KOPT-K1 (cell line): ENCODE results near the gene SORCS2.
"Not testable (repeated sequence)": the region's sequence is repeated elsewhere in the genome, so short reads cannot be mapped to it uniquely, and the experiment has no call there.

Experiments used
- H3K27ac ChIP-seq: fragments of 200-600 bp; sonication (generic); 2 replicates; pipeline ENCODE4 v1.5.1; 2016; ENCODE audit warnings: antibody characterized with exemption, mild to moderate bottlenecking, low read depth, low read length; ENCODE audit not compliant: poor library complexity, severe bottlenecking
- H3K36me3 ChIP-seq: fragments of 200-600 bp; sonication (generic); 2 replicates; pipeline ENCODE4 v1.5.1; 2017; ENCODE audit warnings: antibody characterized with exemption, mild to moderate bottlenecking, low read length, moderate library complexity; ENCODE audit not compliant: insufficient read depth
- H3K9me3 ChIP-seq: fragments of 200-600 bp; sonication (generic); 2 replicates; pipeline ENCODE4 v1.5.1; 2017; ENCODE audit warnings: antibody characterized with exemption, low read length, mild to moderate bottlenecking; ENCODE audit not compliant: insufficient read depth, poor library complexity, severe bottlenecking

SORCS2 gene

GRCh38 chr4:7575426-7575825, 383.1 kb downstream of the SORCS2 start:
- Histone ChIP-seq H3K36me3 (no peaks in the 10 kb centered on the region), H3K27ac (no peak overlapping the region), H3K9me3 (peaks cover 19% of the 10 kb centered on the region)

- peaks cover 19% of the 10 kb centered on the region for H3K9me3 ChIP-seq
- not testable (repeated sequence) for H3K27ac ChIP-seq, H3K36me3 ChIP-seq
Measured at GRCh38 chr4:7577361-7578039, 385.2 kb downstream of the SORCS2 start.

- Histone ChIP-seq H3K27ac (no peak overlapping the region), H3K9me3 (peaks cover 15% of the 10 kb centered on the region), H3K36me3 (no peaks in the 10 kb centered on the region)
Measured at GRCh38 chr4:7581477-7581876, 389.1 kb downstream of the SORCS2 start.

GRCh38 chr4:7582313-7583097, 390.2 kb downstream of the SORCS2 start:
- H3K9me3 ChIP-seq = peaks cover 6% of the 10 kb centered on the region
- H3K27ac ChIP-seq = no peak overlapping the region
- H3K36me3 ChIP-seq = no peaks in the 10 kb centered on the region

- Histone ChIP-seq H3K27ac (no peak overlapping the region), H3K9me3 (no peaks in the 10 kb centered on the region), H3K36me3 (no peaks in the 10 kb centered on the region)
Measured at GRCh38 chr4:7584098-7584497, 391.8 kb downstream of the SORCS2 start.

- Histone ChIP-seq H3K36me3 (no peaks in the 10 kb centered on the region), H3K9me3 (no peaks in the 10 kb centered on the region), H3K27ac (no peak overlapping the region)
Measured at GRCh38 chr4:7584606-7585159, 392.3 kb downstream of the SORCS2 start.

GRCh38 chr4:7585768-7586167, 393.4 kb downstream of the SORCS2 start:
- H3K27ac ChIP-seq = no peak overlapping the region
- H3K9me3 ChIP-seq = no peaks in the 10 kb centered on the region
- no peaks in the 10 kb centered on the region for H3K36me3 ChIP-seq

- H3K9me3 ChIP-seq = no peaks in the 10 kb centered on the region
Measured at GRCh38 chr4:7587433-7588405, 395.4 kb downstream of the SORCS2 start.

GRCh38 chr4:7590189-7590588, 397.9 kb downstream of the SORCS2 start:
- no peaks in the 10 kb centered on the region for H3K36me3 ChIP-seq
- H3K27ac ChIP-seq = no peak overlapping the region
- H3K9me3 ChIP-seq = no peaks in the 10 kb centered on the region

More at GRCh38 chr4:7587433-7588405, 395.4 kb downstream of the SORCS2 start:
- Histone ChIP-seq H3K36me3 (no peaks in the 10 kb centered on the region), H3K27ac (no peak overlapping the region)

GRCh38 chr4:7590899-7591298, 398.6 kb downstream of the SORCS2 start:
- Histone ChIP-seq H3K36me3 (no peaks in the 10 kb centered on the region), H3K27ac (no peak overlapping the region)

GRCh38 chr4:7591409-7592053, 399.2 kb downstream of the SORCS2 start:
- Histone ChIP-seq H3K9me3 (no peaks in the 10 kb centered on the region), H3K36me3 (no peaks in the 10 kb centered on the region), H3K27ac (no peak overlapping the region)

More at GRCh38 chr4:7590899-7591298, 398.6 kb downstream of the SORCS2 start:
- no peaks in the 10 kb centered on the region for H3K9me3 ChIP-seq

GRCh38 chr4:7593646-7594412, 401.5 kb downstream of the SORCS2 start:
- Histone ChIP-seq H3K36me3 (no peaks in the 10 kb centered on the region), H3K27ac (no peak overlapping the region), H3K9me3 (no peaks in the 10 kb centered on the region)

GRCh38 chr4:7595934-7596461, 403.7 kb downstream of the SORCS2 start:
- H3K27ac ChIP-seq = no peak overlapping the region
- H3K9me3 ChIP-seq = no peaks in the 10 kb centered on the region
- no peaks in the 10 kb centered on the region for H3K36me3 ChIP-seq
